C4-2B (cell line): ENCODE results near the gene TTC28.

Experiments used
- H3K27ac ChIP-seq: fragments of 450-650 bp; 2 replicates; pipeline ENCODE4 v1.5.1; 2017
- CTCF ChIP-seq: fragments of 450-650 bp; conservative IDR thresholded peaks from 2 replicates; pipeline ENCODE4 v1.5.1; 2017; ENCODE audit warnings: mild to moderate bottlenecking
- ZFX ChIP-seq: fragments of 450-650 bp; IDR thresholded peaks from 2 replicates; pipeline ENCODE4 v1.6.1; 2017

Gene TTC28

GRCh38 chr22:28594076-28594796, 85.4 kb downstream of the TTC28 start:
- no peak overlapping the region for H3K27ac ChIP-seq
- no peak for TF ChIP-seq CTCF
- no peak for TF ChIP-seq ZFX

- TF ChIP-seq CTCF (no peak), ZFX (no peak)
- no peak overlapping the region for H3K27ac ChIP-seq
Measured at GRCh38 chr22:28593299-28593698, 86.3 kb downstream of the TTC28 start.

GRCh38 chr22:28589102-28589750, 90.4 kb downstream of the TTC28 start:
- H3K27ac ChIP-seq = no peak overlapping the region
- TF ChIP-seq CTCF (no peak), ZFX (no peak)

- H3K27ac ChIP-seq = no peak overlapping the region
- TF ChIP-seq ZFX = no peak
- TF ChIP-seq CTCF = no peak
Measured at GRCh38 chr22:28585324-28585723, 94.3 kb downstream of the TTC28 start.

- TF ChIP-seq ZFX (no peak), CTCF (no peak)
- H3K27ac ChIP-seq = no peak overlapping the region
Measured at GRCh38 chr22:28582806-28583205, 96.8 kb downstream of the TTC28 start.

- H3K27ac ChIP-seq = no peak overlapping the region
- TF ChIP-seq ZFX = no peak
- TF ChIP-seq CTCF = no peak
Measured at GRCh38 chr22:28581016-28581415, 98.6 kb downstream of the TTC28 start.

GRCh38 chr22:28576162-28576561, 103.5 kb downstream of the TTC28 start:
- H3K27ac ChIP-seq = no peak overlapping the region
- TF ChIP-seq CTCF (no peak), ZFX (no peak)
